Testis (tissue), 2 donors: ENCODE results near the gene VAV2.

Experiments
- POLR2A ChIP-seq: fragments of 450-650 bp; IDR thresholded peaks from one replicate; pipeline ENCODE4 v1.6.1; 2017; ENCODE audit warnings: antibody characterized with exemption, mild to moderate bottlenecking, moderate library complexity
- TF ChIP-seq, protein P1 (sequence below), 3 experiments: fragments of 450-650 bp in 2 of 3; fragments of 200-600 bp in 1 of 3; sonication (generic) in 1 of 3; IDR thresholded peaks; one replicate each; pipeline ENCODE4 v1.5.1; 2016 to 2019; ENCODE audit warnings: antibody characterized with exemption in 3 of 3, mild to moderate bottlenecking in 2 of 3, moderate library complexity in 1 of 3

DNA sequence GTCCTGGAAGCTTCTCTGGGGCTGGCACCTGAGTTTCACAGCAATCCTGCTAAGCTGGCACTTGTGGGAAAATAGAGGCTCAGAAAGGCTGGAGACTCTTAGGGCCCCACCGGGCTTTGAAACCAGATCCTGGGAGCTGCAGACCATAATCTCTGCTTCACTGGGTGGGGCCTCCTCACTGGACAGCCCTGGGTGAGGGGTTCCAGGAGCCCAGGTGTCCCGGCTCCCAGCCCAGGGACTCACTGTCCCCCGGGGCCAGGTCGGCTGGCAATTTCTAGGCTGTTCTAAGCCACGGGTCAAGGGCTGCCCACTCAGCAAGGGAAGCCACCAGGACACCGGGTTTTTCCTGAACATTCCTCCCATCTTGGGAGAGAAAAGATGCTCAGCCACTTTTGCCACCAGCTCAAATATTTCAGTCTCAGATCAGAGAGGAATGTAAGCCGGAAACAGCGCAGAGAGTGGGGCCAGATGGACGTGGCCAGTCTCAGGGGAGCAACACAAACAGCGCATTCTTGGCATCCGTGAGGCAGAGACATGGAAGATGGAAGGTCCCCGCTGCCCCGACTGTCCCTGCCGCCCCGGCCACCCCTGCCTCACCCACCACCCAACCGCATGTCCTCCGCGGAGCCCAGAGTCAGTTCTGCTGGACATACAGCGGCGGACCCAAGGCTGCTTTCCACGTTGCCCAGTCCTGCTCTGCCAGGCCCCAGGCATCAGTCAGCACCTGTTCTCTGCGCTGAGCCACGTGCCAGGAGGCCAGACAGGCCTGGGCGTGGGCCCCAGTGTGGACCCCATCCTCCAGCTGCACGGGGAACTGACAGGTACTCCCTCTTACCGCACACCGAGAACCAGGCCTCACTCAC, 72.6 kb downstream of the VAV2 start:
- TF ChIP-seq, protein P1, sequence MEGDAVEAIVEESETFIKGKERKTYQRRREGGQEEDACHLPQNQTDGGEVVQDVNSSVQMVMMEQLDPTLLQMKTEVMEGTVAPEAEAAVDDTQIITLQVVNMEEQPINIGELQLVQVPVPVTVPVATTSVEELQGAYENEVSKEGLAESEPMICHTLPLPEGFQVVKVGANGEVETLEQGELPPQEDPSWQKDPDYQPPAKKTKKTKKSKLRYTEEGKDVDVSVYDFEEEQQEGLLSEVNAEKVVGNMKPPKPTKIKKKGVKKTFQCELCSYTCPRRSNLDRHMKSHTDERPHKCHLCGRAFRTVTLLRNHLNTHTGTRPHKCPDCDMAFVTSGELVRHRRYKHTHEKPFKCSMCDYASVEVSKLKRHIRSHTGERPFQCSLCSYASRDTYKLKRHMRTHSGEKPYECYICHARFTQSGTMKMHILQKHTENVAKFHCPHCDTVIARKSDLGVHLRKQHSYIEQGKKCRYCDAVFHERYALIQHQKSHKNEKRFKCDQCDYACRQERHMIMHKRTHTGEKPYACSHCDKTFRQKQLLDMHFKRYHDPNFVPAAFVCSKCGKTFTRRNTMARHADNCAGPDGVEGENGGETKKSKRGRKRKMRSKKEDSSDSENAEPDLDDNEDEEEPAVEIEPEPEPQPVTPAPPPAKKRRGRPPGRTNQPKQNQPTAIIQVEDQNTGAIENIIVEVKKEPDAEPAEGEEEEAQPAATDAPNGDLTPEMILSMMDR (IDR thresholded peaks at IDR 0.05): no peak
- no peak for TF ChIP-seq POLR2A
